HepG2 (cell line): Measurements from ENCODE around the gene RPL19. TPM values are rescaled to one million over a fixed set of nuclear protein-coding genes. Genes with fewer than 3 reads are reported as not detected.

Experiments used
- CENPT ChIP-seq: sonication (generic); formaldehyde crosslinking; IDR thresholded peaks from 2 replicates; pipeline ENCODE4 v1.8.0; 2022; ENCODE audit warnings: low read depth, mild to moderate bottlenecking, moderate library complexity, missing genetic modification reagents
- GTF2F1 ChIP-seq: fragments of 150-350 bp; IDR thresholded peaks from 2 replicates; pipeline ENCODE4 v1.6.1; 2014; ENCODE audit warnings: low read length
- JUNB ChIP-seq: sonication (generic); formaldehyde crosslinking; IDR thresholded peaks from 2 replicates; pipeline ENCODE4 v1.8.0; 2022; ENCODE audit warnings: missing genetic modification reagents, mild to moderate bottlenecking, borderline replicate concordance
- MXD4 ChIP-seq: IDR thresholded peaks from 2 replicates; pipeline ENCODE4 v1.6.1; 2016; ENCODE audit warnings: mild to moderate bottlenecking, missing biosample characterization, missing genetic modification reagents
- RFX1 ChIP-seq: fragments of 450-650 bp; IDR thresholded peaks from 2 replicates; pipeline ENCODE4 v1.6.1; 2017
- SRSF1 ChIP-seq: fragments of 200-400 bp; formaldehyde crosslinking; optimal IDR thresholded peaks from 2 replicates; pipeline ENCODE3; 2017; ENCODE audit warnings: mild to moderate bottlenecking, low read depth, low read length, moderate library complexity
- ZFP36 ChIP-seq: fragments of 150-350 bp; IDR thresholded peaks from 2 replicates; pipeline ENCODE4 v1.6.1; 2018; ENCODE audit warnings: borderline replicate concordance, low read length, low read depth; ENCODE audit not compliant: partially characterized antibody
- ZNF10 ChIP-seq: sonication (generic); formaldehyde crosslinking; IDR thresholded peaks from 2 replicates; pipeline ENCODE4 v1.4.0; 2020; ENCODE audit warnings: mild to moderate bottlenecking, low read depth, missing genetic modification reagents, borderline replicate concordance
- ZSCAN20 ChIP-seq: sonication (generic); formaldehyde crosslinking; IDR thresholded peaks from 2 replicates; pipeline ENCODE4 v1.4.0; 2020; ENCODE audit warnings: missing genetic modification reagents, mild to moderate bottlenecking, borderline replicate concordance
- ZSCAN31 ChIP-seq: sonication (generic); formaldehyde crosslinking; IDR thresholded peaks from 2 replicates; pipeline ENCODE4 v1.5.0; 2020; ENCODE audit warnings: low read depth, mild to moderate bottlenecking, missing genetic modification reagents
- polyA plus RNA-seq, 8 experiments: library from polyadenylated mRNA; depleted of rRNA in 3 of 8; stranded (reverse) in 7 of 8; unstranded in 1 of 8; fragments of >200 nt; fragmentation: Illumina TruSeq in 4 of 8; extraction: Trizol in 4 of 8; gene quantifications; 2 replicates each; pipeline versions ENCODE4 v1.2.1 to v1.2.3, GENCODE V29; 2011 to 2016; ENCODE audit warnings: low read depth in 4 of 8, missing spikeins in 1 of 8, mixed read lengths in 1 of 8; ENCODE audit not compliant: insufficient read depth in 1 of 8
- total RNA-seq, 5 experiments: library from RNA; depleted of rRNA; stranded (reverse); fragments of >200 nt; fragmentation: Illumina TruSeq; extraction: Trizol; gene quantifications; 2 replicates each; pipeline ENCODE4 v1.2.3, GENCODE V29; 2016; ENCODE audit warnings: low read depth in 1 of 5
- TF ChIP-seq, protein P1 (sequence below): sonication (generic); formaldehyde crosslinking; IDR thresholded peaks from 2 replicates; pipeline ENCODE4 v1.4.0; 2020; ENCODE audit warnings: missing genetic modification reagents, mild to moderate bottlenecking, borderline replicate concordance
- TF ChIP-seq, protein P2 (sequence below): sonication (generic); formaldehyde crosslinking; IDR thresholded peaks from 2 replicates; pipeline ENCODE4 v1.4.0; 2020; ENCODE audit warnings: mild to moderate bottlenecking, missing genetic modification reagents, borderline replicate concordance
- TF ChIP-seq, protein P3 (sequence below): sonication (generic); formaldehyde crosslinking; IDR thresholded peaks from 2 replicates; pipeline ENCODE4 v1.4.0; 2020; ENCODE audit warnings: missing genetic modification reagents, borderline replicate concordance
- TF ChIP-seq, protein P4 (sequence below): sonication (generic); formaldehyde crosslinking; IDR thresholded peaks from 2 replicates; pipeline ENCODE4 v1.5.0; 2020; ENCODE audit warnings: mild to moderate bottlenecking, missing genetic modification reagents

RPL19 gene
- total and polyA plus RNA-seq, 2 of the 13 experiments (the other 11 are each of a cell fraction or from before 2014, with no cell fraction given): 2,522 to 2,768 TPM

DNA sequence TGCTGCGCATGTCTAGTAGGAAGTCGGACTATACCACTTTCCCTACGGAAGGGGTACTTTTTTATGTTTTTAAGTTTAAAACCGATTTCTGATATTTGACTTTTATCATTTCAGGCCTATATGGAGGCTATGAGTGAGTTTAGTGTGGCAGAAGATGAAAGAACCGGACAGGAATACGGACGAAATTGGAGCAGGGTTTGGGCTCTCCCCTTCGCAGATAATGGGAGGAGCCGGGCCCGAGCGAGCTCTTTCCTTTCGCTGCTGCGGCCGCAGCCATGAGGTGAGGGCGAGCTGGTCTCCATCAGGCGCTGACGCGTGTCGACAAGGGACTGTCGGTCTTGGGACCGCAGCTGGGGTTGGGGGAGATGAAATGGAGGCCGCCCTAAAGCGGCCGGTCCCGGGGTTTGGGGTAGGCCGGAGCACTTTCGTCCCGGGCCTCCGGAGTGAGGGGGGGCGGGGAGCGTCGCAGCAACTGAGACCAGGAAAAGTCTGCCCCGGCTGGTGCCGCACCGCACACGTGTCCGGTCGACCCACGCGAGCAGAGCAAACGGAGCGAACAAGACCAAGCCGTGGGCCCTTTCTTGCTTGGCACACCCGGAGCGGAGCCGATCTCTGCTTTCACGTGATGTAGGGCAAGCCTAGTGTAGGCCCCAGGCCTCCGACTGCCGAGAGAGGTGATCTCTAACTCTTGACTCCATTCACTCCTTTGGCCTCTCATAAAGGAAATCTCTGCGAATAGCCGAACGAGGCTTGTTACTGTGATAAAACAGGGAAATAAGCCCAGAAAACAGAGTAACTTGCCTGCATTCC, at the start of gene RPL19 (continued):
- TF ChIP-seq ZSCAN31 (CRISPR knock-in tag): peak; percentile 79
- TF ChIP-seq, protein P1, sequence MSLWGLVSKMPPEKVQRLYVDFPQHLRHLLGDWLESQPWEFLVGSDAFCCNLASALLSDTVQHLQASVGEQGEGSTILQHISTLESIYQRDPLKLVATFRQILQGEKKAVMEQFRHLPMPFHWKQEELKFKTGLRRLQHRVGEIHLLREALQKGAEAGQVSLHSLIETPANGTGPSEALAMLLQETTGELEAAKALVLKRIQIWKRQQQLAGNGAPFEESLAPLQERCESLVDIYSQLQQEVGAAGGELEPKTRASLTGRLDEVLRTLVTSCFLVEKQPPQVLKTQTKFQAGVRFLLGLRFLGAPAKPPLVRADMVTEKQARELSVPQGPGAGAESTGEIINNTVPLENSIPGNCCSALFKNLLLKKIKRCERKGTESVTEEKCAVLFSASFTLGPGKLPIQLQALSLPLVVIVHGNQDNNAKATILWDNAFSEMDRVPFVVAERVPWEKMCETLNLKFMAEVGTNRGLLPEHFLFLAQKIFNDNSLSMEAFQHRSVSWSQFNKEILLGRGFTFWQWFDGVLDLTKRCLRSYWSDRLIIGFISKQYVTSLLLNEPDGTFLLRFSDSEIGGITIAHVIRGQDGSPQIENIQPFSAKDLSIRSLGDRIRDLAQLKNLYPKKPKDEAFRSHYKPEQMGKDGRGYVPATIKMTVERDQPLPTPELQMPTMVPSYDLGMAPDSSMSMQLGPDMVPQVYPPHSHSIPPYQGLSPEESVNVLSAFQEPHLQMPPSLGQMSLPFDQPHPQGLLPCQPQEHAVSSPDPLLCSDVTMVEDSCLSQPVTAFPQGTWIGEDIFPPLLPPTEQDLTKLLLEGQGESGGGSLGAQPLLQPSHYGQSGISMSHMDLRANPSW (CRISPR knock-in tag): no peak
- TF ChIP-seq JUNB (CRISPR knock-in tag): no peak
- TF ChIP-seq, protein P2, sequence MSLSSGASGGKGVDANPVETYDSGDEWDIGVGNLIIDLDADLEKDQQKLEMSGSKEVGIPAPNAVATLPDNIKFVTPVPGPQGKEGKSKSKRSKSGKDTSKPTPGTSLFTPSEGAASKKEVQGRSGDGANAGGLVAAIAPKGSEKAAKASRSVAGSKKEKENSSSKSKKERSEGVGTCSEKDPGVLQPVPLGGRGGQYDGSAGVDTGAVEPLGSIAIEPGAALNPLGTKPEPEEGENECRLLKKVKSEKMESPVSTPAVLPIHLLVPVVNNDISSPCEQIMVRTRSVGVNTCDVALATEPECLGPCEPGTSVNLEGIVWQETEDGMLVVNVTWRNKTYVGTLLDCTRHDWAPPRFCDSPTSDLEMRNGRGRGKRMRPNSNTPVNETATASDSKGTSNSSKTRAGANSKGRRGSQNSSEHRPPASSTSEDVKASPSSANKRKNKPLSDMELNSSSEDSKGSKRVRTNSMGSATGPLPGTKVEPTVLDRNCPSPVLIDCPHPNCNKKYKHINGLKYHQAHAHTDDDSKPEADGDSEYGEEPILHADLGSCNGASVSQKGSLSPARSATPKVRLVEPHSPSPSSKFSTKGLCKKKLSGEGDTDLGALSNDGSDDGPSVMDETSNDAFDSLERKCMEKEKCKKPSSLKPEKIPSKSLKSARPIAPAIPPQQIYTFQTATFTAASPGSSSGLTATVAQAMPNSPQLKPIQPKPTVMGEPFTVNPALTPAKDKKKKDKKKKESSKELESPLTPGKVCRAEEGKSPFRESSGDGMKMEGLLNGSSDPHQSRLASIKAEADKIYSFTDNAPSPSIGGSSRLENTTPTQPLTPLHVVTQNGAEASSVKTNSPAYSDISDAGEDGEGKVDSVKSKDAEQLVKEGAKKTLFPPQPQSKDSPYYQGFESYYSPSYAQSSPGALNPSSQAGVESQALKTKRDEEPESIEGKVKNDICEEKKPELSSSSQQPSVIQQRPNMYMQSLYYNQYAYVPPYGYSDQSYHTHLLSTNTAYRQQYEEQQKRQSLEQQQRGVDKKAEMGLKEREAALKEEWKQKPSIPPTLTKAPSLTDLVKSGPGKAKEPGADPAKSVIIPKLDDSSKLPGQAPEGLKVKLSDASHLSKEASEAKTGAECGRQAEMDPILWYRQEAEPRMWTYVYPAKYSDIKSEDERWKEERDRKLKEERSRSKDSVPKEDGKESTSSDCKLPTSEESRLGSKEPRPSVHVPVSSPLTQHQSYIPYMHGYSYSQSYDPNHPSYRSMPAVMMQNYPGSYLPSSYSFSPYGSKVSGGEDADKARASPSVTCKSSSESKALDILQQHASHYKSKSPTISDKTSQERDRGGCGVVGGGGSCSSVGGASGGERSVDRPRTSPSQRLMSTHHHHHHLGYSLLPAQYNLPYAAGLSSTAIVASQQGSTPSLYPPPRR (CRISPR knock-in tag): peak; percentile 33; the same call in 1 of the 2 replicates
- peak; percentile 71; the same call in 1 of the 2 replicates for TF ChIP-seq CENPT (CRISPR knock-in tag)
- TF ChIP-seq, protein P3, sequence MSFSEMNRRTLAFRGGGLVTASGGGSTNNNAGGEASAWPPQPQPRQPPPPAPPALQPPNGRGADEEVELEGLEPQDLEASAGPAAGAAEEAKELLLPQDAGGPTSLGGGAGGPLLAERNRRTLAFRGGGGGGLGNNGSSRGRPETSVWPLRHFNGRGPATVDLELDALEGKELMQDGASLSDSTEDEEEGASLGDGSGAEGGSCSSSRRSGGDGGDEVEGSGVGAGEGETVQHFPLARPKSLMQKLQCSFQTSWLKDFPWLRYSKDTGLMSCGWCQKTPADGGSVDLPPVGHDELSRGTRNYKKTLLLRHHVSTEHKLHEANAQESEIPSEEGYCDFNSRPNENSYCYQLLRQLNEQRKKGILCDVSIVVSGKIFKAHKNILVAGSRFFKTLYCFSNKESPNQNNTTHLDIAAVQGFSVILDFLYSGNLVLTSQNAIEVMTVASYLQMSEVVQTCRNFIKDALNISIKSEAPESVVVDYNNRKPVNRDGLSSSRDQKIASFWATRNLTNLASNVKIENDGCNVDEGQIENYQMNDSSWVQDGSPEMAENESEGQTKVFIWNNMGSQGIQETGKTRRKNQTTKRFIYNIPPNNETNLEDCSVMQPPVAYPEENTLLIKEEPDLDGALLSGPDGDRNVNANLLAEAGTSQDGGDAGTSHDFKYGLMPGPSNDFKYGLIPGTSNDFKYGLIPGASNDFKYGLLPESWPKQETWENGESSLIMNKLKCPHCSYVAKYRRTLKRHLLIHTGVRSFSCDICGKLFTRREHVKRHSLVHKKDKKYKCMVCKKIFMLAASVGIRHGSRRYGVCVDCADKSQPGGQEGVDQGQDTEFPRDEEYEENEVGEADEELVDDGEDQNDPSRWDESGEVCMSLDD (CRISPR knock-in tag): 0 out of 2 replicates have a peak, but pooled peaks have one; percentile 28
- peak; percentile 92 for TF ChIP-seq GTF2F1
- TF ChIP-seq, protein P4, sequence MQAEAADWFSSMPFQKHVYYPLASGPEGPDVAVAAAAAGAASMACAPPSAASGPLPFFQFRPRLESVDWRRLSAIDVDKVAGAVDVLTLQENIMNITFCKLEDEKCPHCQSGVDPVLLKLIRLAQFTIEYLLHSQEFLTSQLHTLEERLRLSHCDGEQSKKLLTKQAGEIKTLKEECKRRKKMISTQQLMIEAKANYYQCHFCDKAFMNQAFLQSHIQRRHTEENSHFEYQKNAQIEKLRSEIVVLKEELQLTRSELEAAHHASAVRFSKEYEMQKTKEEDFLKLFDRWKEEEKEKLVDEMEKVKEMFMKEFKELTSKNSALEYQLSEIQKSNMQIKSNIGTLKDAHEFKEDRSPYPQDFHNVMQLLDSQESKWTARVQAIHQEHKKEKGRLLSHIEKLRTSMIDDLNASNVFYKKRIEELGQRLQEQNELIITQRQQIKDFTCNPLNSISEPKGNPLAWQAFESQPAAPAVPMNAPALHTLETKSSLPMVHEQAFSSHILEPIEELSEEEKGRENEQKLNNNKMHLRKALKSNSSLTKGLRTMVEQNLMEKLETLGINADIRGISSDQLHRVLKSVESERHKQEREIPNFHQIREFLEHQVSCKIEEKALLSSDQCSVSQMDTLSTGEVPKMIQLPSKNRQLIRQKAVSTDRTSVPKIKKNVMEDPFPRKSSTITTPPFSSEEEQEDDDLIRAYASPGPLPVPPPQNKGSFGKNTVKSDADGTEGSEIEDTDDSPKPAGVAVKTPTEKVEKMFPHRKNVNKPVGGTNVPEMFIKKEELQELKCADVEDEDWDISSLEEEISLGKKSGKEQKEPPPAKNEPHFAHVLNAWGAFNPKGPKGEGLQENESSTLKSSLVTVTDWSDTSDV (CRISPR knock-in tag): peak; percentile 12; the same call in 1 of the 2 replicates
- no peak for TF ChIP-seq RFX1
- TF ChIP-seq ZNF10: no peak
- TF ChIP-seq SRSF1: peak; percentile 77
- TF ChIP-seq ZSCAN20 (CRISPR knock-in tag): no peak
- TF ChIP-seq MXD4 (CRISPR knock-in tag): peak; percentile 81
- no peak for TF ChIP-seq ZFP36
